ENCODE measurements around the gene ALB.

DNA sequence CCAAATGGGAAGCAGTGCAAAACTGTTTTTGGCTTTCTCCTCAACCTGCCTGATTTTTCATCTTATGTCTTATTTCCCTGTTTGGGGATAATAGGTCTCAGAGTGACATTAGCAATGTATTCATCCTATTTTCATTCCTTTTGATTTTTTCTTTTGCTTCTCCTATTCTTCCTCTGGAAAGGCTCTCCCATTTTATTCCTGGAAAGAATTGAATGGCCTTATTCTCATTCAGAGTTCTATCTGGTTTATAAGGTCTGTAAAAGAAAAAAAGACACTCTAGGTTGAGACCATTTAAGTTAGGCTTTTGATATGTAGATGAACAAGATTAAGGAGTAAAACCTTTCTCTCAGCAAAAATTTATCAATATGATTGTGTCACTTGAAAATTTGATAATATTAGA, 27.8 kb upstream of the ALB start:
- TF ChIP-seq, protein P1, sequence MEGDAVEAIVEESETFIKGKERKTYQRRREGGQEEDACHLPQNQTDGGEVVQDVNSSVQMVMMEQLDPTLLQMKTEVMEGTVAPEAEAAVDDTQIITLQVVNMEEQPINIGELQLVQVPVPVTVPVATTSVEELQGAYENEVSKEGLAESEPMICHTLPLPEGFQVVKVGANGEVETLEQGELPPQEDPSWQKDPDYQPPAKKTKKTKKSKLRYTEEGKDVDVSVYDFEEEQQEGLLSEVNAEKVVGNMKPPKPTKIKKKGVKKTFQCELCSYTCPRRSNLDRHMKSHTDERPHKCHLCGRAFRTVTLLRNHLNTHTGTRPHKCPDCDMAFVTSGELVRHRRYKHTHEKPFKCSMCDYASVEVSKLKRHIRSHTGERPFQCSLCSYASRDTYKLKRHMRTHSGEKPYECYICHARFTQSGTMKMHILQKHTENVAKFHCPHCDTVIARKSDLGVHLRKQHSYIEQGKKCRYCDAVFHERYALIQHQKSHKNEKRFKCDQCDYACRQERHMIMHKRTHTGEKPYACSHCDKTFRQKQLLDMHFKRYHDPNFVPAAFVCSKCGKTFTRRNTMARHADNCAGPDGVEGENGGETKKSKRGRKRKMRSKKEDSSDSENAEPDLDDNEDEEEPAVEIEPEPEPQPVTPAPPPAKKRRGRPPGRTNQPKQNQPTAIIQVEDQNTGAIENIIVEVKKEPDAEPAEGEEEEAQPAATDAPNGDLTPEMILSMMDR (IDR thresholded peaks at IDR 0.05): no peak
- no peak for TF ChIP-seq POLR2AphosphoS5 (IDR thresholded peaks at IDR 0.05)
- no peak for TF ChIP-seq POLR2A (IDR thresholded peaks at IDR 0.05; ENCODE audit: low read depth)

Measured in esophagus muscularis mucosa (tissue), 3 donors.